WTC11 (cell line): Measurements from ENCODE around the gene TSPAN18. TPM values are rescaled to one million over a fixed set of nuclear protein-coding genes. Genes with fewer than 3 reads are reported as not detected.

Experiments
- ATAC-seq: fragments of 200-7000 bp; cut with Tn5 transposase; 2 replicates; pipeline ENCODE4 v1.10.0; 2021; ENCODE audit warnings: mild to moderate bottlenecking, moderate library complexity
- CTCF ChIA-PET: fragments of 300-600 bp; sonication (Branson Sonifier 250); formaldehyde crosslinking; loops from one replicate; lab custom pipeline; 2021; ENCODE audit warnings: antibody characterized with exemption; lab: Charles Lee
- POLR2A ChIA-PET: fragments of 350-600 bp; sonication (Branson Sonifier 250); formaldehyde crosslinking; loops from one replicate; lab custom pipeline; 2021; ENCODE audit warnings: antibody characterized with exemption; lab: Charles Lee
- DNase-seq: peaks from one replicate; pipeline ENCODE4 v3.0.0; 2021; ENCODE audit warnings: low spot score
- H3K27ac Mint-ChIP-seq: 2 replicates; pipeline ENCODE4 v1.8.0; 2021; ENCODE audit warnings: mixed read lengths
- H3K27me3 Mint-ChIP-seq: 2 replicates; pipeline ENCODE4 v1.8.0; 2021; ENCODE audit warnings: low read depth, mild to moderate bottlenecking, moderate library complexity, mixed read lengths
- H3K36me3 Mint-ChIP-seq: 2 replicates; pipeline ENCODE4 v1.8.0; 2021; ENCODE audit warnings: mixed read lengths
- H3K4me1 Mint-ChIP-seq: 2 replicates; pipeline ENCODE4 v1.8.0; 2022; ENCODE audit warnings: mixed read lengths
- H3K4me3 Mint-ChIP-seq: 2 replicates; pipeline ENCODE4 v1.8.0; 2021; ENCODE audit warnings: mild to moderate bottlenecking, moderate library complexity, mixed read lengths
- H3K9me3 Mint-ChIP-seq: 2 replicates; pipeline ENCODE4 v1.8.0; 2021; ENCODE audit warnings: mixed read lengths
- CREM ChIP-seq: sonication (generic); formaldehyde crosslinking; IDR thresholded peaks from 2 replicates; pipeline ENCODE4 v1.8.1; 2022; ENCODE audit warnings: mild to moderate bottlenecking, missing genetic modification reagents, moderate library complexity
- ERG ChIP-seq: fragments of 250-450 bp; sonication (Bioruptor Pico); IDR thresholded peaks from 2 replicates; pipeline ENCODE4 v1.8.0; 2021; ENCODE audit warnings: mild to moderate bottlenecking
- ESRRA ChIP-seq: sonication (generic); formaldehyde crosslinking; IDR thresholded peaks from 2 replicates; pipeline ENCODE4 v1.8.1; 2022; ENCODE audit warnings: mild to moderate bottlenecking, missing genetic modification reagents, borderline replicate concordance
- GTF2I ChIP-seq: fragments of 250-450 bp; sonication (Bioruptor Pico); conservative IDR thresholded peaks from 2 replicates; pipeline ENCODE4 v1.4.0; 2021; ENCODE audit warnings: mild to moderate bottlenecking
- IRF2 ChIP-seq: sonication (generic); formaldehyde crosslinking; IDR thresholded peaks from 2 replicates; pipeline ENCODE4 v1.8.0; 2022; ENCODE audit warnings: low read depth, missing genetic modification reagents, borderline replicate concordance
- NFYB ChIP-seq: sonication (generic); formaldehyde crosslinking; conservative IDR thresholded peaks from 2 replicates; pipeline ENCODE4 v1.8.0; 2022; ENCODE audit warnings: low read depth, missing genetic modification reagents
- NR3C1 ChIP-seq: sonication (generic); formaldehyde crosslinking; conservative IDR thresholded peaks from 2 replicates; pipeline ENCODE4 v1.8.1; 2023; ENCODE audit warnings: low read depth, mild to moderate bottlenecking, missing genetic modification reagents
- SMAD3 ChIP-seq: sonication (generic); formaldehyde crosslinking; IDR thresholded peaks from 2 replicates; pipeline ENCODE4 v1.8.0; 2022; ENCODE audit warnings: missing genetic modification reagents, mild to moderate bottlenecking, borderline replicate concordance
- TCF7 ChIP-seq: sonication (generic); formaldehyde crosslinking; IDR thresholded peaks from 2 replicates; pipeline ENCODE4 v1.8.0; 2022; ENCODE audit warnings: mild to moderate bottlenecking, low read depth, missing genetic modification reagents, moderate library complexity
- TEAD4 ChIP-seq: sonication (generic); formaldehyde crosslinking; IDR thresholded peaks from 2 replicates; pipeline ENCODE4 v1.8.0; 2022; ENCODE audit warnings: mild to moderate bottlenecking, missing genetic modification reagents
- ZNF121 ChIP-seq: sonication (generic); formaldehyde crosslinking; IDR thresholded peaks from 2 replicates; pipeline ENCODE4 v1.8.0; 2023; ENCODE audit warnings: missing genetic modification reagents
- ZNF219 ChIP-seq: sonication (generic); formaldehyde crosslinking; IDR thresholded peaks from 2 replicates; pipeline ENCODE4 v1.8.0; 2023; ENCODE audit warnings: missing genetic modification reagents, mild to moderate bottlenecking, borderline replicate concordance
- ZNF317 ChIP-seq: sonication (generic); formaldehyde crosslinking; IDR thresholded peaks from 2 replicates; pipeline ENCODE4 v1.8.1; 2023; ENCODE audit warnings: low read depth, mild to moderate bottlenecking, moderate library complexity, missing genetic modification reagents, borderline replicate concordance
- ZNF416 ChIP-seq: fragments of 250-450 bp; sonication (Bioruptor Pico); IDR thresholded peaks from 2 replicates; pipeline ENCODE4 v1.9.0; 2021; ENCODE audit warnings: mild to moderate bottlenecking, inconsistent platforms
- ZNF423 ChIP-seq: fragments of 250-450 bp; sonication (Bioruptor Pico); IDR thresholded peaks from 2 replicates; pipeline ENCODE4 v2.1.2; 2022; ENCODE audit warnings: mild to moderate bottlenecking, moderate library complexity
- total RNA-seq: library from RNA; stranded (reverse); gene quantifications from 3 replicates; pipeline ENCODE4 v1.2.3, GENCODE V29; 2021
- TF ChIP-seq, protein P1 (sequence below): fragments of 250-450 bp; sonication (Bioruptor Pico); IDR thresholded peaks from 2 replicates; pipeline ENCODE4 v1.9.0; 2021; ENCODE audit warnings: mild to moderate bottlenecking
- TF ChIP-seq, protein P2 (sequence below): sonication (generic); formaldehyde crosslinking; IDR thresholded peaks from 2 replicates; pipeline ENCODE4 v1.8.0; 2022; ENCODE audit warnings: mild to moderate bottlenecking, missing genetic modification reagents

Gene TSPAN18
- total RNA-seq, 1 experiment from 2014 or later, result 44.7 TPM

DNA sequence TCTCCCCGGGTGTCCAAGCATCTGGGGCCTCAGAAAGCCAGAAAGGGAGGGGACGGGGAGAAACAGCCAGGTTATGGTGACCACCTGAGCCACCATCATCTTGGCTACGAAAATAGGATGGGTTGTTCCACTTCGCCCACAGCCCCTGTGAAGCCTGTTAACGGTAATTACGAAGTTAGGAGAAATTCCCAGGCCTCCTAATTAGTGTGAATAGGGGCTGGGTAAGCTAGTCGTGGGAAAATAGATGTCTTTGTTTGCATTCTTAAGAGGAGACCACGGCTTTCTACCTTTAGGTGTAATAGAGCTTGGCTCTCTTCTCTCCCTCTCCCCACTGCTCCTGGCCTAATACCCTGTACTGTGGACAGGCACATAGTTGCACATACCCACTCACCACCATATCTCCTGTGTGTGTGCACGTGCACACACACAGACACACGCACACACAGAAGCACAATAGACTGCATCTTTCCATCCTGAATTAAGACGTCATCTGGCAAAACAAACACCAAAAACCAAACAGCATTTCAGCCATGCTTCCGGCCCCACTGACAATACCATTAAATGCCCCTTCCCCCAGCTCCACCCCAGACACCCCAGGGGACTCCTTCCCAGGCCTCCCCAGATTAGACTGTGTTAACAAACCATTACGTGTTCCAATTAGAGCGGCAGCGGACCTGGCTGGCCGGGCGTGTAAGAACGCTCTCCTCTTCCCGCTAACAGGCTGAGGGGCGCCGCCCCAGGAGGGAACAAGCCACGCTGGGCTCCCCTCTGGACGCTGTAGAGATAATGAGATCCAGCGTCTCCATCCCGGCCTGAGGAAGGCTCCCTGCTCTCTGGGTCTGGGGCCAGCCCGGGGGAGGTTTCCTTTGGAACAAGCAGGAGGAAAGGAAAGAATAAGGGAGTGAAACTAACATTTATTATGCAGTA is 151.1 kb downstream of the TSPAN18 start:
- Mint-ChIP-seq H3K4me3 (no peak overlapping the region), H3K4me1 (peaks cover 3% of the 10 kb centered on the region; the same call in 1 of the 2 replicates), H3K9me3 (no peaks in the 10 kb centered on the region), H3K36me3 (no peaks in the 10 kb centered on the region), H3K27me3 (no peaks in the 10 kb centered on the region), H3K27ac (no peak overlapping the region)
- TF ChIP-seq, protein P1, sequence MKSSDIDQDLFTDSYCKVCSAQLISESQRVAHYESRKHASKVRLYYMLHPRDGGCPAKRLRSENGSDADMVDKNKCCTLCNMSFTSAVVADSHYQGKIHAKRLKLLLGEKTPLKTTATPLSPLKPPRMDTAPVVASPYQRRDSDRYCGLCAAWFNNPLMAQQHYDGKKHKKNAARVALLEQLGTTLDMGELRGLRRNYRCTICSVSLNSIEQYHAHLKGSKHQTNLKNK (CRISPR knock-in tag), result no peak
- peak; percentile 45 for TF ChIP-seq ZNF423 (CRISPR knock-in tag)
- DNase-seq, result no peak
- ChIA-PET POLR2A (interaction anchor here (0.5 kb wide), 1 partner anchor 136 kb away, joined by 3 read pairs; no protein-coding TSS in a partner anchor), CTCF (interaction anchor here (1.1 to 3.6 kb wide), 2 partner anchors 54 to 92 kb away, joined by 5 to 16 read pairs; no protein-coding TSS in a partner anchor)
- ATAC-seq, result peak; percentile 34

DNA sequence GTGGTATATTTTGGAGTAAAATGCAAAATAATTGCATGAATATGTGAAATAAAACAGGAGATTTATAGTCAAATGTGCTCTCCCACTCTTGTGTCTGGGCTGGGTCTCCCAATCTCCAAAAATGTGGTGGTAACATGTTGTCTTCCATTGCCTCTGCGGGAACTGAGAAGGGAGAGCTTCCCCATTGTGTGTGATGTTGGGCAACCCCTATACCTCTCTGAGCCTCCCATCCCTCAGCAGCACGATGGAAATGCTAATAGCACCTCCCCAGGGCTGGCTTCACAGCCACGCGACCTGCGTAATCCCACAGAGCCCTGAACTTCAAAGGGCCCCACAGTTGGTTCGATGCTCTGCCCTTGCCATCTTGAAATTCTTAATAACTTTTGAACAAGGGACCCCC is 151.9 kb downstream of the TSPAN18 start:
- Mint-ChIP-seq H3K36me3 (no peaks in the 10 kb centered on the region), H3K27ac (no peak overlapping the region), H3K4me3 (no peak overlapping the region), H3K4me1 (peaks cover 3% of the 10 kb centered on the region; the same call in 1 of the 2 replicates), H3K27me3 (no peaks in the 10 kb centered on the region), H3K9me3 (no peaks in the 10 kb centered on the region)
- no peak for TF ChIP-seq TEAD4 (CRISPR knock-in tag)
- 0 out of 2 replicates have a peak, but pooled peaks have one; percentile 23 for TF ChIP-seq ZNF317 (CRISPR knock-in tag)
- CTCF ChIA-PET, result interaction anchor here (0.5 to 1.6 kb wide), 2 partner anchors 33 to 261 kb away, joined by 3 to 4 read pairs; no protein-coding TSS in a partner anchor
- DNase-seq (no peak), ATAC-seq (peak; percentile 58)
- POLR2A ChIA-PET, result interaction anchor here (0.5 kb wide), 1 partner anchor 137 kb away, joined by 3 read pairs; no protein-coding TSS in a partner anchor

DNA sequence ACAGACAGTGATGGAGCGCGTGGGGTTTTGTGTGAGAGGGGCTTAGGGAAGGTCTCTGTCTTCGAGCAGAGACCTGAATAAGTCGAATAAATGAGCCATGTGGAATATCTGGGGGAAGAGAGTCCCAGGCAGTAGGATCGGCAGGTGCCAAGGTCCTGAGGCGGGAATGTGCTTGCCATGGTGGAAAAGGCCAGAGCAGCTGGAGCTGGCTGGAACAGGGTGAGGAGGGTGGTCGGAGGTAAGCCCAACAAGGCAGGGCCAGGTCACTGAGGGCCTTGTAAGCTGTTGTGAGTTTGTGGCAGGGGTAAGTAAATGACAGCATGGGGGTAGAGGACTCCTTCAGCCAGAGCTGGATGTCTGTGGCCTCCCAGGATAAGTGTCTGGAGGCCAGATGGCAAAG is 152.7 kb downstream of the TSPAN18 start:
- Mint-ChIP-seq H3K4me3 (no peak overlapping the region), H3K4me1 (peaks cover 3% of the 10 kb centered on the region; the same call in 1 of the 2 replicates), H3K27ac (no peak overlapping the region), H3K36me3 (no peaks in the 10 kb centered on the region), H3K27me3 (no peaks in the 10 kb centered on the region)
- no peak for ATAC-seq
- CTCF ChIA-PET, result interaction anchor here (1.6 kb wide), 1 partner anchor 32 kb away, joined by 4 read pairs; no protein-coding TSS in a partner anchor
- TF ChIP-seq CREM (CRISPR knock-in tag) (no peak), NR3C1 (CRISPR knock-in tag) (no peak), TCF7 (CRISPR knock-in tag) (no peak), ESRRA (no peak), ERG (CRISPR knock-in tag) (no peak), GTF2I (CRISPR knock-in tag) (peak; percentile 47; the same call in 1 of the 2 replicates), NFYB (CRISPR knock-in tag) (no peak)
- TF ChIP-seq, protein P2, sequence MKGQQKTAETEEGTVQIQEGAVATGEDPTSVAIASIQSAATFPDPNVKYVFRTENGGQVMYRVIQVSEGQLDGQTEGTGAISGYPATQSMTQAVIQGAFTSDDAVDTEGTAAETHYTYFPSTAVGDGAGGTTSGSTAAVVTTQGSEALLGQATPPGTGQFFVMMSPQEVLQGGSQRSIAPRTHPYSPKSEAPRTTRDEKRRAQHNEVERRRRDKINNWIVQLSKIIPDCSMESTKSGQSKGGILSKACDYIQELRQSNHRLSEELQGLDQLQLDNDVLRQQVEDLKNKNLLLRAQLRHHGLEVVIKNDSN (CRISPR knock-in tag), result no peak
- TF ChIP-seq, all 79 proteins: peak for 1
- POLR2A ChIA-PET, result no interaction called here
- DNase-seq, result no peak
- no peaks in the 10 kb centered on the region for H3K9me3 Mint-ChIP-seq

GRCh38 chr11:44880511-44880910 is 153.7 kb downstream of the TSPAN18 start:
- CTCF ChIA-PET, result no interaction called here
- ATAC-seq, result no peak

More at GRCh38 chr11:44880511-44880910, 153.7 kb downstream of the TSPAN18 start:
- H3K36me3 Mint-ChIP-seq, result no peaks in the 10 kb centered on the region
- no peaks in the 10 kb centered on the region for H3K27me3 Mint-ChIP-seq
- H3K4me1 Mint-ChIP-seq, result peaks cover 8% of the 10 kb centered on the region
- H3K27ac Mint-ChIP-seq, result no peak overlapping the region
- no peak overlapping the region for H3K4me3 Mint-ChIP-seq
- POLR2A ChIA-PET, result no interaction called here
- no peak for DNase-seq
- TF ChIP-seq ZNF219 (CRISPR knock-in tag), result no peak
- no peak for TF ChIP-seq SMAD3
- no peak for TF ChIP-seq ZNF416 (CRISPR knock-in tag)
- TF ChIP-seq IRF2 (CRISPR knock-in tag), result no peak
- no peak for TF ChIP-seq ZNF121 (CRISPR knock-in tag)
- H3K9me3 Mint-ChIP-seq, result no peaks in the 10 kb centered on the region
